ENCODE measurements around the gene C19orf47. TPM values are rescaled to one million over a fixed set of nuclear protein-coding genes. Genes with fewer than 3 reads are reported as not detected.
"Not testable (repeated sequence)": the region's sequence is repeated elsewhere in the genome, so short reads cannot be mapped to it uniquely, and the experiment has no call there.

C19orf47 gene
- total RNA-seq, 1 donor from 2014 or later = 7.4 TPM

GRCh38 chr19:40377876-40378385 lies 29.7 kb upstream of the C19orf47 start:
- DNase-seq (ENCODE audit: low read depth, low spot score) = no peak

GRCh38 chr19:40376286-40376862 lies 28.2 kb upstream of the C19orf47 start:
- DNase-seq (ENCODE audit: low read depth, low spot score) = no peak

GRCh38 chr19:40374084-40374483 lies 25.9 kb upstream of the C19orf47 start:
- no peak for DNase-seq (ENCODE audit: low read depth, low spot score)

- DNase-seq (ENCODE audit: low read depth, low spot score) = no peak
These were observed 23.6 kb upstream of the C19orf47 start for GRCh38 chr19:40371802-40372122.

GRCh38 chr19:40370997-40371801 lies 23.0 kb upstream of the C19orf47 start:
- DNase-seq (ENCODE audit: low read depth, low spot score) = no peak

- not testable (repeated sequence) for DNase-seq (ENCODE audit: low read depth, low spot score)
These were observed 22.1 kb upstream of the C19orf47 start for GRCh38 chr19:40370253-40370652.

GRCh38 chr19:40369797-40370196 lies 21.6 kb upstream of the C19orf47 start:
- DNase-seq (ENCODE audit: low read depth, low spot score) = no peak

GRCh38 chr19:40367577-40368434 lies 19.6 kb upstream of the C19orf47 start:
- no peak for DNase-seq (ENCODE audit: low read depth, low spot score)

- no peak for DNase-seq (ENCODE audit: low read depth, low spot score)
These were observed 18.7 kb upstream of the C19orf47 start for GRCh38 chr19:40366697-40367561.

GRCh38 chr19:40365613-40366401 lies 17.6 kb upstream of the C19orf47 start:
- DNase-seq (ENCODE audit: low read depth, low spot score) = no peak

GRCh38 chr19:40365010-40365409 lies 16.8 kb upstream of the C19orf47 start:
- no peak for DNase-seq (ENCODE audit: low read depth, low spot score)

GRCh38 chr19:40363069-40363468 lies 14.9 kb upstream of the C19orf47 start:
- no peak for DNase-seq (ENCODE audit: low read depth, low spot score)

- no peak for DNase-seq (ENCODE audit: low read depth, low spot score)
These were observed 14.0 kb upstream of the C19orf47 start for GRCh38 chr19:40362160-40362559.

- DNase-seq (ENCODE audit: low read depth, low spot score) = no peak
These were observed 12.6 kb upstream of the C19orf47 start for GRCh38 chr19:40360708-40361241.

GRCh38 chr19:40360020-40360707 lies 12.0 kb upstream of the C19orf47 start:
- DNase-seq (ENCODE audit: low read depth, low spot score) = no peak

GRCh38 chr19:40358773-40359172 lies 10.6 kb upstream of the C19orf47 start:
- DNase-seq (ENCODE audit: low read depth, low spot score) = no peak

GRCh38 chr19:40357640-40358039 lies 9.4 kb upstream of the C19orf47 start:
- no peak for DNase-seq (ENCODE audit: low read depth, low spot score)

- DNase-seq (ENCODE audit: low read depth, low spot score) = no peak
These were observed 8.7 kb upstream of the C19orf47 start for GRCh38 chr19:40356681-40357595.

Data from pulmonary artery endothelial cell (primary cell).